ENCODE data around the gene TOP3A. TPM values are rescaled to one million over a fixed set of nuclear protein-coding genes. Genes with fewer than 3 reads are reported as not detected.

Gene TOP3A
- total RNA-seq, 2 donors from 2014 or later, result 60.4 to 67.4 TPM

- Histone ChIP-seq H3K4me1 (ENCODE audit: control insufficient read depth, insufficient read depth, low read length) (no peaks in the 10 kb centered on the region), H3K9me3 (ENCODE audit: control insufficient read depth, low read length) (no peaks in the 10 kb centered on the region), H3K27ac (ENCODE audit: low read depth, low read length) (no peak overlapping the region), H3K4me3 (ENCODE audit: low read length) (no peak overlapping the region), H3K36me3 (ENCODE audit: control insufficient read depth, insufficient read depth, low read length) (peaks cover 83% of the 10 kb centered on the region), H3K9ac (ENCODE audit: extremely low read depth, low read length, poor library complexity, severe bottlenecking) (no peak overlapping the region), H3K27me3 (ENCODE audit: control insufficient read depth, insufficient read depth, low read length, poor library complexity, severe bottlenecking) (no peaks in the 10 kb centered on the region)
- H3K4me3 Mint-ChIP-seq, result no peak overlapping the region
- H3K9me3 Mint-ChIP-seq, result no peaks in the 10 kb centered on the region
- no peaks in the 10 kb centered on the region for H3K27me3 Mint-ChIP-seq (ENCODE audit: insufficient read depth)
- no peaks in the 10 kb centered on the region for H3K4me1 Mint-ChIP-seq
- H3K36me3 Mint-ChIP-seq (ENCODE audit: low read depth), result peaks cover 85% of the 10 kb centered on the region
- peak overlapping the region; percentile 59 for H3K27ac Mint-ChIP-seq
- TF ChIP-seq CTCF (conservative IDR thresholded peaks at IDR 0.05), result no peak
- no peak for DNase-seq
- WGBS, 2 experiments (ENCODE audit: insufficient coverage in 1 of 2, insufficient read length in 1 of 2), result 96 to 98% methylated on average over 9 to 11 of the region's 11 CpGs
Observed at GRCh38 chr17:18285296-18285695, 29.5 kb downstream of the TOP3A start.

- Mint-ChIP-seq H3K9me3 (no peaks in the 10 kb centered on the region), H3K4me1 (no peaks in the 10 kb centered on the region), H3K4me3 (no peak overlapping the region), H3K36me3 (ENCODE audit: low read depth) (peaks cover 74% of the 10 kb centered on the region), H3K27me3 (ENCODE audit: insufficient read depth) (no peaks in the 10 kb centered on the region), H3K27ac (no peak overlapping the region)
- H3K9ac ChIP-seq (ENCODE audit: extremely low read depth, low read length, poor library complexity, severe bottlenecking), result no peak overlapping the region
- no peaks in the 10 kb centered on the region for H3K9me3 ChIP-seq (ENCODE audit: control insufficient read depth, low read length)
- no peaks in the 10 kb centered on the region for H3K4me1 ChIP-seq (ENCODE audit: control insufficient read depth, insufficient read depth, low read length)
- peaks cover 85% of the 10 kb centered on the region for H3K36me3 ChIP-seq (ENCODE audit: control insufficient read depth, insufficient read depth, low read length)
- WGBS, 2 experiments (ENCODE audit: insufficient coverage in 1 of 2, insufficient read length in 1 of 2), result 95 to 98% methylated on average over 5 to 6 of the region's 6 CpGs
- TF ChIP-seq CTCF (conservative IDR thresholded peaks at IDR 0.05), result no peak
- H3K27ac ChIP-seq (ENCODE audit: low read depth, low read length), result no peak overlapping the region
- no peak for DNase-seq
- no peaks in the 10 kb centered on the region for H3K27me3 ChIP-seq (ENCODE audit: control insufficient read depth, insufficient read depth, low read length, poor library complexity, severe bottlenecking)
- H3K4me3 ChIP-seq (ENCODE audit: low read length), result no peak overlapping the region
Observed at GRCh38 chr17:18281788-18282187, 33.0 kb downstream of the TOP3A start.

GRCh38 chr17:18280766-18281371 lies 33.9 kb downstream of the TOP3A start:
- H3K36me3 Mint-ChIP-seq (ENCODE audit: low read depth), result peaks cover 76% of the 10 kb centered on the region
- Histone ChIP-seq H3K4me1 (ENCODE audit: control insufficient read depth, insufficient read depth, low read length) (no peaks in the 10 kb centered on the region), H3K9ac (ENCODE audit: extremely low read depth, low read length, poor library complexity, severe bottlenecking) (no peak overlapping the region), H3K4me3 (ENCODE audit: low read length) (no peak overlapping the region), H3K36me3 (ENCODE audit: control insufficient read depth, insufficient read depth, low read length) (peaks cover 89% of the 10 kb centered on the region), H3K9me3 (ENCODE audit: control insufficient read depth, low read length) (no peaks in the 10 kb centered on the region), H3K27me3 (ENCODE audit: control insufficient read depth, insufficient read depth, low read length, poor library complexity, severe bottlenecking) (no peaks in the 10 kb centered on the region), H3K27ac (ENCODE audit: low read depth, low read length) (no peak overlapping the region)
- no peak overlapping the region for H3K27ac Mint-ChIP-seq
- no peak overlapping the region for H3K4me3 Mint-ChIP-seq
- DNase-seq, result no peak
- TF ChIP-seq CTCF (conservative IDR thresholded peaks at IDR 0.05), result no peak
- no peaks in the 10 kb centered on the region for H3K4me1 Mint-ChIP-seq
- WGBS, 2 experiments (ENCODE audit: insufficient coverage in 1 of 2, insufficient read length in 1 of 2), result 95 to 100% methylated on average over 2 to 5 of the region's 5 CpGs
- no peaks in the 10 kb centered on the region for H3K9me3 Mint-ChIP-seq
- no peaks in the 10 kb centered on the region for H3K27me3 Mint-ChIP-seq (ENCODE audit: insufficient read depth)

Data from endodermal cell (in vitro differentiated cells).